HG03064 (cell line): ENCODE measurements around the gene LMNTD1.

Experiments used
- ATAC-seq: cut with Tn5 transposase; IDR thresholded peaks from one replicate; pipeline ENCODE4 v1.9.1; 2021; ENCODE audit warnings: low read depth; ENCODE audit not compliant: unreplicated experiment

LMNTD1 gene

DNA sequence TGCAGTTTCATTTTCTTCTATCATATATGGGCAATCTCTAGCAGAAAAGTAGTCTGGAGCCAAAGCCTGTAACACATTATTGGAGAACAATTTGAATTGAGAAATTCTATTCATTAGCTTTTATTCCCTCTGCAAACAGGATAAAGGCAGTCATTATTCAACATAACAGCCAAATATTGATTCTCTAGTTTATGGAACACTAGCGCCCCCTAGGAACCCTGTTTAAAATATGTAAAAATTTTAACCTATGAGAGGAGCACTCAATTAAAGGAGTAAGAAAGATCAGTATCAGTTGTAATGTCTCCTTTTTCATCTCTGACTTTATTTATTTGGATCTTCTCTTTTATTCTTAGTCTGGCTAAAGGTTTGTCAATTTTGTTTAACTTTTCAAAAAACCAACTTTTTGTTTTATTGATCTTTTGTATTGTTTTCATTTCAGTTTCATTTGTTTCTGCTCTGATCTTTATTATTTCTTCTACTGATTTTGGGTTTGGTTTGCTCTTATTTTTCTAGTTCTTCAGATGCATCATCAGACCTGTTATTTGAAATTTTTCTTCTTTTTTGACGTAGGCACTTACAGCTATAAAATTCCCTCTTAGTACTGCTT lies 4.8 kb upstream of the LMNTD1 start:
- no peak for ATAC-seq

DNA sequence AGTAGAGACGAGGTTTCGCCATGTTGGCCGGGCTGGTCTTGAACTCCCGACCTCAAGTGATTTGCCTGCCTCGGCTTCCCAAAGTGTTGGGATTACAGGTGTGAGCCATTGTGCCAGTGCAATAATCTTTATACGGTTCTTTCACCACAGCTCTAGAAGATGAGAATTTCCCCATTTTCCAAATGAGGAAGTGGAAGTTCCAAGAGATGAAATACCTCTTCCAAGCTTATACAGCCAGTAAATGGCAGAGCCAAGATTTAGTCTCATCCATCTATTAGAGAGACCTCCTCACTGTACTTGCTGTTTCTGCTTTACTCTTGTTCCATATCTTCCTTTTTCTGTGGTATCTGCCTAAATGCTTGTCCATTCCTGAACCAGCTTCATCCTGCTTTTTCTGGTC lies 3.1 kb upstream of the LMNTD1 start:
- ATAC-seq: no peak

- ATAC-seq: no peak
Measured at GRCh38 chr12:25552681-25553080, 402 bp downstream of the LMNTD1 start.

DNA sequence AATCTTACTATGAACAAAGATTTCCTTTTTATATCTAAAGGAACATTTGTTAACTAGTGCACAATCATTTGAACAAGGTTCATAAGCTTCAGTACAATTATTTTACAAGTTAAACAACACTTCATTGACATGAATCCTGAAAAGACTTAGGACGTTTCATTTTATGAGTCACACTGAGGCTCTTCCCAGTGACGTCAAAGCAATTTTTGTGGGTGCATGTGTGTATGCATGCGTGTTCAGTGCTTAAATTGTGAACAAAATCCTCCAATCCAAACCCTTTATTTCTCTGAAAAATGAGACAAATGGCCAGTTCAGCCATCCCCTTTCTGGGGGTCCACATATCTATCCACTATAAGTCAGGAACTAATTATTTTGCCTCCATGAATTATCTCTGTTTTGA lies 2.9 kb downstream of the LMNTD1 start:
- no peak for ATAC-seq

- ATAC-seq: no peak
Measured at GRCh38 chr12:25549120-25549519, 4.0 kb downstream of the LMNTD1 start.

GRCh38 chr12:25546318-25546717 lies 6.8 kb downstream of the LMNTD1 start:
- no peak for ATAC-seq

DNA sequence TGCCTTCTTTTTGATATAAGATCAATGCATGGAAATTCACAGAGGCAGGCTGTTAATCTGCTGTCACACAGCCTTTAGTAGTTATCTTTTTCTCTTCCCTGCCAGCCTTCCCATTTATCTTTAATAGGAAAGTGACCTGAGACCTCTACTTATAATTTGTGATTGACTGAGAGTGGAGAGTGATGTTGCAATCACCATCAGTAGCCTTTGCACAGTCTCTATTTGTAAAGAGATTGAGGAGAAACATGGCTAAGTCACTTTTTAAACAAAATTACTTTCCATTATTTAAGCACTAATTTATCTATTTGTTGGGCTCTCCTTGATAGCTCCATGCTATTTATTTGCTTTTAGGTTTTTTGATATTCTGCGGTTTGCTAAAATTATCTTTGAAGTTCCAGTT lies 19.9 kb downstream of the LMNTD1 start:
- no peak for ATAC-seq

DNA sequence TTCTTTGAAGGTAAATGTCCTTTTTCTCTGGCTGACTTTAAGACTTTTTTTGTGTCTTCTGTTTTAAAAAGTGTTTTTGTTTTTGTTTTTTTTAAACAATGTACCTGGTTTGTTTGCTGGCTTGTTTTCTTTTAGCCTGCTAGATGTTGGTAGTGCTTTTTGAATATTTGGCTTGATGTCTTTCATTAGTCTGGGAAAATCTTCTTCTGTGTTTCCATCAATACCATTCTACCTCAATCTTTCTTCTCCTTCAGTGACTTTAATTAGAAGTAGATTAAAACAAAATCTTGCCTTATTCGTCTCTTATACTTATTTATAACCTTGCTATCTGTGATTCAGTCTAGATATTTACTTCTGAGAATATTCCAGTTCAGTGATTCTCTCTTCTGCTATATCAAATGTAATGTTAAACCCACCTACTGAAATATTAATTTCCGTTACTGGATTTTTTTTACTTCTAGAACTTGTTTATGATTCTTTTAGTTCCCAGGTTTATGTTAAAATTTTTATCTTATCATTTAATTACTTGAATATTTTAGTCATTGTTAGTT lies 21.5 kb downstream of the LMNTD1 start:
- no peak for ATAC-seq

DNA sequence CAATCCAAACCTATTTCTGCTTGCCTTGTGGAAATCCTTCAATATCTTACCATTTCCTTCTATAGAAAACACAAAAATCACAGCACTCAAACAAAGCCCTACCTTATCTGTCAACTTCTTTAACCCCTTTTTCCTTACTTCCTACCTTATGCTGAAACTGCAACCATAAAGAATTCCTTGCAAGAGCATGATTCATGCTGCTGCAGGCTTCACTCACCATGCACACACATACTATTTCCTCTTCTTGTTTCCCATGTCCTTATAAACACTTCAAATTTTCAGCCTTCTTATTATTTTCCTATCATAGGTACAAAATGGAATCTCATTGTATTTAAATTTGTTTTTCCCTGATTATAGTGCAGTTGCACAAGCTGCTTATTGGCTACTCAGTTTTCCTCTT lies 23.3 kb downstream of the LMNTD1 start:
- ATAC-seq: no peak

DNA sequence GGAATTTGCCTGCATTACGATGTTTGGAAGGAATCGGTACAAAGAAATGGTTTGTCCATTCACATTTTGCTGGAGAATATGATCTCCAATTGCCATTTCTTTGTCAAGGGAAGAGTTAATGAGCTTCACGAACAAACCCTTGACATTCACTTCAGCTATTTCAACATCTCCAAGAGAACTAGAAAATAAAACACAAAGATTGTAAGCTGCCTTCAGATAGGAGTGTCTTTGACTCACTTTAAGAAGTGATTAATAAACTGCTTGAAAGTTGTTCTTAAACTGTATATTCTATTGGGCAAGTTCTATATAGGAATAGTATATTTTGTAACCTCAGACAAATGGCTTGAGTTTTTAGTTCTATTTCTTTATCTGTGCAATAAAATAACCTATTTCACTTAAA lies 26.3 kb downstream of the LMNTD1 start:
- no peak for ATAC-seq

- ATAC-seq: no peak
Measured at GRCh38 chr12:25524366-25524765, 28.7 kb downstream of the LMNTD1 start.

DNA sequence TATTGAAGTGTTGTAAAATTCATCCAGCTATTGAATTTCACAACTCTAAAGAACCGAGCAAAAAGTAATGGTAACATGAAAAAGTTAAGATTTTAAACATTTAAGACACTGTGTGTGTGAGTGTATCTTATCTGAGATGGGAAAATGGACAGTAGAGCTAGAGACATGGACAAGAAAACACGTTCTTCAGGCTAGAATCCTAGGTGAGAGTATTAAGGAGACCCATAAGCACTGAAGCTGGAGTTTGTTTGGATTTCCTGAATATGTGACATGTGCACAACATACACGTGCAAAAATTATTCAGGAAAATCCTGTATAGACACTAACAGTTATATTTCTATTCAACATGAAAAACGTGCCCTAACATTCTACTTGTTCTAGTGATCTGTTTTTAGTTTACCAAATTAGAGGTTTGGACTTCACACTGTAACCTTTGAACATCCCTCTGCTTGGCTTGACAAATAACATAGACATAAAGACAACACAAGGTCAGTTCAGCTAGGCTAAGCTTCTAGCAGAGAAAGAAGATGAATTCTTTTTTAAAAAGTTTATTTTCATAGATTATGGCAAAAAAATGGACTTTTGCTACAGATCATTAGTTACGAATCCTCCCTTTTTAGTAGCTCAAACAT lies 31.3 kb downstream of the LMNTD1 start:
- ATAC-seq: no peak

GRCh38 chr12:25518512-25518911 lies 34.6 kb downstream of the LMNTD1 start:
- peak; percentile 97 for ATAC-seq

GRCh38 chr12:25504744-25505143 lies 48.3 kb downstream of the LMNTD1 start:
- ATAC-seq: no peak

GRCh38 chr12:25503666-25504065 lies 49.4 kb downstream of the LMNTD1 start:
- ATAC-seq: no peak

- no peak for ATAC-seq
Measured at GRCh38 chr12:25502596-25502995, 50.5 kb downstream of the LMNTD1 start.

DNA sequence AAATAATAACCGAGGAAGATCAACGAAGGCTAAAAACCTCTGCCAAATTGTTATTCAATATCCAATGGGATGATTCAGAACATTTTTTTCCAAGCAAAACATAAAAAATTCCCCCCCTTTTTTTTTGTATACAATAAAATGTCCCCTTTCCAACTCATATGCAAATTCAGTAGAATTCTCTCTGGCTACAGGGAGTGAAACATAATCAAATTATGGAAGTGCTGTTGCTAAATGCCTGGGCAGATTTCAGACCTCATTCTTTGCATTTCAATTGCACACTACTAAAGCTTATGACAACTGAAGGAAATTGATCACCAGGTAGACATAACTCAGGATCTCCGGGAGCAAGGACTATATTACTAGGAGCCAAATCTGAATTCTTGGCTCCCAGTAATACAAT lies 51.0 kb downstream of the LMNTD1 start:
- ATAC-seq: no peak

DNA sequence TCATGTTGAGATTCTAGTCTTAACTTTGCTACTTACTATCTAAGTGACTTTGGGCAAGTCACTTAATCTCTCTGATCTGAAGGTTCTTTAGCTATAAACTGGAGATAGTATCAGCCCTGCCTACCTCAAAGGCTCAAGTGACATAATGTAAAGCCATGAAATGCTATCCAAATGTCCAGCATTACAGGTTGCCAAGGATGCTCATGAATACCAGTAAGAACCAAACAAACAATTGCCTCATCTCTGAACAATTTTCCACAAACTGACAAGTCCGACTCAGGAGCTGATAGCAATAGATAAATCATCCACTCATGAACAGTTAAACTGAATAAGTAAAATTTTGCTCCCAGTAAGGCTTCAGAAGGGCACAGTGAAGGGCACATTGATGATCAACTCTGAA lies 51.5 kb downstream of the LMNTD1 start:
- no peak for ATAC-seq

- no peak for ATAC-seq
Measured at GRCh38 chr12:25500651-25501050, 52.4 kb downstream of the LMNTD1 start.

GRCh38 chr12:25497021-25497420 lies 56.1 kb downstream of the LMNTD1 start:
- no peak for ATAC-seq

GRCh38 chr12:25496098-25496587 lies 56.9 kb downstream of the LMNTD1 start:
- ATAC-seq: no peak
